ENCODE data around the gene MLIP.

MLIP gene

GRCh38 chr6:54289426-54289825, 178.2 kb downstream of the MLIP start:
- no peak for DNase-seq

DNA sequence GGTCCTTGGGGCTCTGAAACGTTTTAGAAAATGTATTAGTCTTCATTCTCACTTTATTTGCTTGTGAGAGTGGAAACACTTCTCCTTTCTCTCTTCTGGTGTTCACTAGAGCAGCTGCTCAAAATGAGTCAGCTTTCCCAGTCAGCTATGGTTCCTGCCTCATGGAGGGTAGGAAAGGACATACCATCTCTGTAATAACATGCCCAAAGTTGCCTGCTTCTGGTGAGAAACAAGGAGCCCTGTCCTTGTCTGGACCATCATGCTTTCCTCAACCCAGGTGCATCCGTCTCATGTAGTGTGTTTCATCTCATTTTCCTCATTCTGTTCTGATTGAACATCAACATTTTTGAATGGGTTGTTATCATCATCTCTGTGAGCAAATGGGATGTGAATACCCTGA, 179.9 kb downstream of the MLIP start:
- DNase-seq = no peak

DNA sequence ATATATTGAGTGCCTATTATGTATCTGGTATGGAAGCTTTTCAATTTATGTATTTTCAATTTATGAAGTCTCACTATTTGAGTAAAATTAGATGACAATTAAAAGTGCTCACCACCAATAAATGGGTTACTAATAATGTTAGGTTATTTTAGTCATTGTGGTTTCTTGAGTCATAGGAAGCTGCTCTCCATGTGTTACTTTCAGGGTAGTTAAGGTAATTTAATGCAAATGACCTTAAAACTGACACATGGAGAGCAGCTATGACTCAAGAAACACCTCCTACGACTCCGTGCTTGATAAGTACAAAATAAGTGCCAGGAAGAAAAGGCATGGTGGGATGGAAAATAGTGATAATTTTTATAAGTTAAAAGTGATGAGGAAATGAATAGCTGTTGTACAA, 180.5 kb downstream of the MLIP start:
- DNase-seq = no peak

GRCh38 chr6:54294965-54295532, 183.8 kb downstream of the MLIP start:
- no peak for DNase-seq

- DNase-seq = no peak
These were observed 188.5 kb downstream of the MLIP start for GRCh38 chr6:54299542-54300269.

DNA sequence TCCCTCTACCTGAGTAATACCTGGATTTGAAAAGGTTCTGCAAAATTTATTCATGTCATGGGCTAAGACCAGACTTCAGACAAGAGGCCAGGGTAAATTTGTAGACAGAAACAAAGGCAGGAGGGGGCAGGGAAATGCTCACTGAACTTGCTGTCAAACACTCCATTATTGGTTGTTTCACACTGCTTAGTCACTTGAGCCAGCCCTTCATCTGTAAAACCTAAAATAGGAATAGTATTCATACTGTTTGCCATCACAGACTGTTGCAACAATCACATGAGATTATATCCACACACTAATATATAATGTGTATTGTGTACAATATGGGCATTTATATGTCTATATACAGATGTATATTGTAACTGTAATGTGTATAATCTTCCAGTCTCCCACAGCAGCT, 190.5 kb downstream of the MLIP start:
- DNase-seq = no peak

DNA sequence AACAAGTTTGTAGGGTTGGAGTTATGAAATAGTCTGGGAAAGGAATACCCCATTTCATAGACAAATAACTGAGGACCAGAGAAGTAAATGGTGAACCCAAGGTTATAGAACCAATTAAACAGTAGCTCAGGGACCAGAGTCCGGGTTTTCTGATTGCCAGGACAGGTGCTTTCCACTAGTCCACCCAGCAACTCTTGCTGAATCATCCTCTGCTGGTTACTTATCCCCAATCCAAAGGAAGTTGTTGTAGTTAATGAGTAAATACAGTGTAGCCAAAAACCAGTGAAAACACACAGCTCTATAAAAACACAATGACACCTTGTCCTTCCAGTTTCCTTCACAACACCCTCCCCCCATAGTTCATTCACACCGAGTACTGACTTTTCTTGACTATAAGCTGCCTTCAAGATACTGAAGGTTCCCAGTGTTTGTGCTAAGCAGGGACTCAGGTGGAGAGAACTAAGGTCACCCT, 196.2 kb downstream of the MLIP start:
- no peak for DNase-seq

DNA sequence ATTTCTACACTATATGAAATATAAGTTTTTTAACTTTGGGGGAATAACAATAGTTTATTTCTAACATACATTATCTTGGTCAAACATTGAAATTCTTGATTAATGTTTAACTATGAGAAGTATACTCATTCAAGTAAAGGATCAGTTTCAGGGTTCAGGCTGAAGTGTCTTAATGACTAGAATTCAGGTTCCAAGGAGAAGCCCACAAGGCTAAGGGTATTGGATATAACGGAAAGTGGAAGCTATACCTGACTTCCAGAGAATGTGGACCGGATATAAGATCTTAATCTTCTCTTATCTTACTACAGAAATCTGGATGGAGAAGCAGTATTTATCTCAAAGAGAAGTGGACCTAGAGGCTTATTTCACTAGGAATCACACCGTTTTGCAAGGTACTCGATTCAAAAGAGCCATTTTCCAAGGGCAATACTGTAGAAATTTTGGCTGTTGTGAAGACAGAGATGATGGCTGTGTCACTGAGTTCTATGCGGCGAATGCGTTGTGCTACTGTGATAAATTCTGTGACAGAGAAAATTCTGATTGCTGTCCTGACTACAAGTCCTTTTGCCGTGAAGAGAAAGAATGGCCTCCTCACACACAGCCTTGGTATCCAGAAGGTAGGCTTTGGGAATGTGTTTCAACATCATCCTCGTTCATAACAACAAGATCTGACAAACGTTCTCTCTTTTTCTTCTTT, 197.2 kb downstream of the MLIP start, which contains the start of gene TINAG:
TINAG (plus strand) TSS at position 153 of the 697 bp plus-strand sequence; CDS start at position 263, 110 bp downstream.
- DNase-seq = no peak

DNA sequence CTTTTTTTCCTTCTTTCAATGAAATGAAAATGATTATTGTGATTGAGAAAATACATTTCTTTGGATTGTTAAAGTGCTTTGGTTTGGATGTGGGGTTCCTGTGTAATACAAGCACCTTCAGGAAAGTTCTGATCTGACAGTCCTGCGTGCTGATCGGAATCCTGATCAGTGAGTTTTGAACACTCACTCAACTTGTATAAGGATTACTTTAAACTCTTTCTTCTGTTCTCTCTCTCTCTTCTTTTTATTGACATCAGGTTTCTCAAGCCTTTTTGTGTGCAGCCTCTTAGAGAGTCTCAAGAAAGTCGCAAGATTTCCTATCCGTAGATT, 197.7 kb downstream of the MLIP start:
- DNase-seq = no peak

- DNase-seq = no peak
These were observed 199.3 kb downstream of the MLIP start for GRCh38 chr6:54310377-54311152.

- no peak for DNase-seq
These were observed 204.4 kb downstream of the MLIP start for GRCh38 chr6:54315656-54316055.
